ENCODE data around the gene CASZ1.

Gene CASZ1

DNA sequence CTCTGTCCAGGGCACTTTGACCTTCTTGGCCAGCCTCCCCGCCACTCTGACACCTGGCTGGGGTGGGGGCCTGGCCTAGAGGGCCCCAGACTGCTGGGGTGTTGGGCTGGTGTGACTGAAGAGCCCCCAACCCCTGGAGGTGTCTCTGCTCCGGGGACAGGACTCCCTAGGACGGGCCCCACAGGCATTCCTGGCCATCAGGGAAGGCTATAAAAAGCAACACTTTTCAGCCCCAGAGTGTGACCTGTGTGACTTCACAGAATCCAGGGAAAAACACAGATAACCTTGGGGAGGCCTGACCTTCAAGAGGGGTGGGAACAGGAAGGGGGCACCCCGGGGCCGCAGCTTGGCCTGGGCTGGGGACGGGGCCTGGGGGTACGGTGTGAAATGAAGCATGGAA is 24.0 kb upstream of the CASZ1 start:
- no peak for DNase-seq

- no peak for DNase-seq
These were observed 22.9 kb upstream of the CASZ1 start for GRCh38 chr1:10819198-10819901.

- no peak for DNase-seq
These were observed 22.1 kb upstream of the CASZ1 start for GRCh38 chr1:10818262-10819197.

GRCh38 chr1:10816743-10817369 is 20.4 kb upstream of the CASZ1 start:
- no peak for DNase-seq

DNA sequence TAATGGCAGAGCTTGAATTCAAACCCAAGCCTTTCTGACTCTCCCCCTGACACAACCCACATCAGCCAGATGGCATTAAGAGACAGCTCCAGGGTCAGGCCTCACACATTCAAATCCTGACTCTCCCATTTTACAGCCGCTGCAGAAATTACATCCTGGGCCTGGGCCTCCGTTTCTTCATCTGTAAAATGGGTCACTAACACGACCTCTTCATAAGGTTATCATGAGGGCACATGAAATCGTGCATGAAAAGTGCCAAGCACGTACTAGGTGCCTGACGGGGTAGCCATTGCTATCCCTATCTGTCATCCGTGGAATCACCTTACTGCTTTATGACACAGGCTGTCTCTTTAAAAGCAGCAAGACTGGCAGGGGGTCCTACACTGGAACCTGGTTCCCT is 19.8 kb upstream of the CASZ1 start:
- DNase-seq = no peak

- no peak for DNase-seq
These were observed 19.4 kb upstream of the CASZ1 start for GRCh38 chr1:10815858-10816195.

DNA sequence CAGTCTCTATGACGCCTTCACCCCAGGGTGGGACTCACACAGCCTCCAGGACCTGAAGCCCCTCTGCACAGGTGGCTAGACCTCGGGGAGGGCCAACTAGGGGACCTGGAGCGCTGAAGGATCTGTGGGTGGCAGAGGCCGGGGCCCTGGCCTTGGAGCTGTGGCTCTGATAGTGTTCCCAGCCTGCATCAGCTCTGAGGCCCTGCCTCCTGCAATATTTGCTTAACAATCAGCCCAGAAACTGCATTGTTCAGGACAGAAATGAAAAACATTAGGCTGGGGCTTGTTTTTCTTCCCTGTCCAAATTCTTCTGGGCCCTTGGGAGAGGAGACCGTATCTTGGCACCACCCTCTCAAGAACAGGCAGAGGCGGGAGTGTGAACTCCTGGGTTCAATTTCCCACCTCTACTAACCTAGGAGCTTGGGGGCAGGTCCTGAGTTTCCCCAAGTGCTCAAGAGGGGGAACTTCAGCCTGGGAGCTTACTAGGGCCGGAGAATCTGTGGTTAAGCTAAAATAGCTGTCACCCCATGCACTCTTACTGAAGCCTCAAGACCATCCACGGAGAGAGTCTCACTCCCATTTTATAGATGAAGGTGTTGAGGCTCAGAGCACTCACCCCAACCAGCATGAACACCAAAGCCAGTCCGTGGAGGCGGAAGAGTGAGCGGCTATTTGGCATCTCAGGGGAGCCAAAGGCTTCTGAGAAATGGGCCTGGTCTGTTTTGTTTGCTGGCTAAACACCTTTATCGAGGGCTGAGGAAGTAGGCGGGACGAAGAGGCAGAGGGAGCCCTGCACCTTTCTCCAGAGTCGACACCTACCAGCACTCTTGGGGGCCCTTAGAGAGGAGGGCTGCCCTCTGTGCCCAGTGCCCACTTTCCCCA is 18.8 kb upstream of the CASZ1 start:
- no peak for DNase-seq

DNA sequence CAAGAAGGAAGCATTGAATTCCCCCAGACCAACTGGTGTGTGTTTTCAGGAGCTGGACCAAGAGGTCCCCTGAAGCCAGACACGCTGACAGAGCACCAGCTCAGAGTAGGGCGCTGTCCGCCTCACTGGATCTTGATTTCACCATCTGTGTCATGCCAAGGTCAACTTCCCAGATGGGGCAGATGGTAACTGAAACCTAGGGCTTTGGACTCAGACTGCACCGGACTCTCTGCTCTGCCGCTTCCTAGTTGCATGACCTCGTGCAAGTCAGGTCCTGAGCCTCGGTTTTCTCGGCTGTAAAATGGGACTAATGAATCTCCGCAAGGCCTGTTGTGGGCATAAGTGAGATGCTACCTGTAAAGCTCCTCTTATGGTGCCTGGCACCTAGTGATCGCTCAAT is 17.9 kb upstream of the CASZ1 start:
- DNase-seq = no peak

DNA sequence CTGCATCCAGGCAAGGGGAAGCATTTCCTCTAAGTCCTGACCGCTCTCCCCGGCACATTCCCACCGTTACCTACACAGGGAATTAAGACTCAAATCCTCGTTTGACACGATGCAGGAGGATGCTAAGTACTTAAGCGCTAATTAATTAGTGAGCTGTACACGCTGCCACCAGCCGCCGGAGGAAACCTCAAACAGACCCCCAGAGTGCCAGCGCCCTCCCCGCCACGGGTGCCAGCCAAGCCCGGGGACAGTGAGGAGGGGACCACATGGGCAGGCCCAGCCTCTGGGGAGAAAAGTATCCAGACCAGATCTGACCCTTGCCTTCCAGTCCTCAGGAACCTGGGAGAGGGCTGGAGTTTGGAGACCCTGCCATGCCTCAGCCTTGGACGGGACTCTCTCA is 17.4 kb upstream of the CASZ1 start:
- DNase-seq = no peak

DNA sequence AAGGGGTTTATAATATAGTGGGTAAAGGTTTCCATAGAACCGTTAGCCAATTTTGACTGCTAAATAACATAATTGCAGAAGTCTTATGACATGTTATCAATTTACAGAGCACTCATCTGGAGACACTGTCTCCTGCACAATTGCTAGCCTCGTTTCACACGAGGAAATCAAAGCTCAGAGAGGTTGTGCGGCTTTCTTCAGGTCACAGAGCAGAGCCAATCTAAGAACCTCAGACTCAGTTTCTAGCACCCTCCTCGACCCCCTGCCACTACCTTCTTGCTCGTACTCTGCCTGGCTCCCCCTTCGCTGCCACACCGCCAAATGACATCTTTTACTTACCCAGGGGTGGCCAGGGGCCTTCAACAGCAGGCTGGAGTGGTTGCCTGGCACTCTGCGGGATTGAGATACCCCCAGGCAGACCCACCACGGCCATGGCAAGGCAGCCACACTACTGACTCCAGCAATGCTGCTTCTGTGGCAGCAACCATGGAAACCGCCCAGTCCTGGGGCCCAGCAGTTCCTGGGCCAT is 16.0 kb upstream of the CASZ1 start:
- DNase-seq = no peak

DNA sequence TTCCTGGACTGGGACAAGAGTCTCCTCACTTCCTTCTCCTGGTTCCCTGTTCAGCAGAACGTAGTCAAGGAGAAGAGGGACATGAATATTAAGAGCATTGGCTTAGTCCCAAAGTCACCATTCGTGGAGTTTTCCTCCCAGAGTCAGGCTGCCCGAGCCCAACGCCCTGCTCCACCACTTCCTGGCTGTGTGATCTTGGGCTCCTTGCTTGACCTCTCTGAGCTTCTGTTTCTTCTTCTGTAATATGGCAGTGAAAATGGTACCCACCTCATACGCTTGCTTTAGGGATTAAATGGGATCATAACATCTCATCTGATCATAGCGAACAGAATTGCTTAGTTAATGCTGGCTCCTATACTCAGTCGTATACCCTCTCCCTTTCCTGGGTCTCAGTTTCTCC is 12.0 kb upstream of the CASZ1 start:
- no peak for DNase-seq

- DNase-seq = no peak
These were observed 10.5 kb upstream of the CASZ1 start for GRCh38 chr1:10806966-10807365.

DNA sequence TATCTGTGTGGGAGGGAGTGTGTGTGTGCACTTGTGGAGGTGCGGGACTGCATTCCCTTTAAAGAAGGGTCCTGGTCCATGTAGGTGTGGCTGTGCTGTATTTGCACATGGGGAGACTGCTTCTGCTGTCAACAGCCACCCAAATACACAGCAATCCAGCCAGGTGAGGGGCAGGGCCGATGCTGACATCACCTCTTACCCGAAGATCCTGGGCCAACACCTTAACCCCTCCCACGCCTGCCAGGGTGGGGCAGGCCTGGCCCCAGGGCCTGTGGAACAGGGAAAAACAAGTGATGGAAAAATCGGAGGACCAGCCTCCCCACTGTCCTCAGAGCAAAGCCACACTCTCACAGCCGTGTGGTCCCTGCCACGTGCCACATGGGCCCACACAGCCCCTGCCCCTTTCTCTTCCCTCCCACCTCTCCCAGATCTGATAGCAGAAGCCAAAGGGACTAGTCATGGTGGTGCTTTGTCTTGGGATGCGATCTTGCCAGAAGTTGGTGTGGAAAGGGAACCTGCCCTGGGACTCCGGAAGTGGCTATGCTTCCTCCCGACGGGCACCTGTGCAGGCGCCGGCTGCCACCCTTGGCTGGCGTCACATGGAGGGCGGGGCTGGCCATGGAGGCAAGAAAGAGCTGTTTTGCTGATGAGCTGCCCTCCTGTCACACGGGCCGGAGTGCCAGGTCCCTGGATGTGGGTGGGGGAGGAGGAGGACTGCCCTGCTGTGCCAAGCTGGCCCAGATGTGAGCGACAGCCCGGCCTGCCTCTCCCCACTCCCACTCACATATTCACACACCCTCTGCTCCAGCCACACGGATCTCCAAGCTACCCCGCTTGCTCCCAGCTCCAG is 7.8 kb upstream of the CASZ1 start:
- no peak for DNase-seq

DNA sequence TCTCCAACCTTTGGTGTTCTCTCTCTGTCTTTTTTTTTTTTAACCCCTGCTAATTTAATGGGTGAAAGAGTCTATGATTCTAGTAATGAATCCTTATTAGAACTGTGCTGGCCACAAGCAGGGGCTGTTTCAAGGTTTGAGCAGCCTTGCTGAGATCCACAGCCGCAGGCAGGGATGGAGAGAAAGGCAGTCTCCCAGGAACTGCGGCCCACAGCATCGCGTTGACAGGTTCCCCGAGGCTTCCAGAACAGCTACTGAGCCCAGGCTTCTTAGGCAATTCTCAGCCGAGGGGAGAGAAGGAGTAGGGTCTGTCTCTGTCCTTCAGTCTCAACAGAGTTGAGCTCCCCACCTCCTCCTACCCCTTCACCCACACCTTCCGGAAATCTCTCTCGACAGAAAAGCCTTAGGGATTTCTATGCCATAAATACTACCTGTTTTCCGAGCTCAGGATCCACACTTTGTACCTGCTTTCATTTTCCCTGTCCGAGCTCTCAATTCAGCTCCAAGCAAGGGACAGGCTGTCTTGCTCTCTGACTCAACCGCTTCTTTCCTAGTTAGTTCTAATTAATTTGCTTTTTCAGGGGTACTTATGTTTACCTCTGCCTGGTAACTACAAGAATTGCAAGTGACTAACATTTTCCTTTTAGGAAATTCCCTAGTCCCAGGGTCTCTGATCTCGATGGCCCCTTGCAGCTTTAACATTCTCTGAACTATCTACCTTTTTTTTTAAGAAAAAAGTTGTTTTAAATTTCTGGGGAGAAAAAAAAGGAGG is 6.7 kb upstream of the CASZ1 start:
- DNase-seq = no peak

DNA sequence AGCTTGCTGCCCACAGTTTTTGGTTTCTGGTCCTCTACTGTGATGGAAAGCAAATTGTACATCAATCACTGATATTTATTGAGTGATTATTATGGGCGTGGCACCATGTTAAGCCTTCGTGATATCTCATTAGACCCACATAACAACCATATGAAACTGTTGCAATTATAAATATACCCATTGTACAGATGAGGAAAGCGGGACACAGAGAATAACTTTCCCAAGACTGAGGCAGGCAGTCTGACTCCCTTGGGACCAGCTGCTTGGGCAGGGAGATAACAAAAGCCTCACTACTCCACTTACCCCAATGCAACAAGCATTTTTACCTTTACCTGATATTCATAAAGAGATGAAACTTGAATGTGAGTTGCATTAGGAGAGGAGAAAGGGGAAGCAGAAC is 4.3 kb upstream of the CASZ1 start:
- no peak for DNase-seq

DNA sequence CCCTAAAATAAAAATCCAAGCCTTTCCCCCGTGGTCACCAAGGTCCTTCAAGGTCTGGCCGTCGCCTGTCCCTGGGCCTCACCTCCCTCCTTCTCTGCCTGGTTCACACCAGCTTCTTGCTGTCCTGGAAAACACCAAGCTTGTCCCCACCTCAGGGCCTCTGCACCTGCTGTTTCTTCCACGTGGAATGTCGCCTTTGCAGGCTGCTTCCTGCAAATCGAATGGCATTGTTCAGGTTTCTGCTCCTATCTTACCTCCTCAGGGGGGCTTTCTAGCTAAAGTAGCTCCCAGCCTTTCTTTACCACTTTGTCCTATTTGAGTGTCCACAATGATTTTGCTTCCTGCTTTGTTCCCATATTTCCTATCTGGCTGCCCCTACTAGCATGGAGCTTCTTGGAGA is 3.3 kb upstream of the CASZ1 start:
- no peak for DNase-seq

- no peak for DNase-seq
These were observed 997 bp downstream of the CASZ1 start for GRCh38 chr1:10795276-10796021.

- no peak for DNase-seq
These were observed 1.6 kb downstream of the CASZ1 start for GRCh38 chr1:10794724-10795275.

GRCh38 chr1:10793129-10793651 is 3.3 kb downstream of the CASZ1 start:
- no peak for DNase-seq
